GM12878 (cell line): Measurements from ENCODE around the gene CACNA1S.

Experiments
- CTCF ChIP-seq, 3 experiments: IDR thresholded peaks in 2 of 3; conservative IDR thresholded peaks in 1 of 3; 2 replicates each; pipeline ENCODE4 v1.5.1; 2011; ENCODE audit warnings: low read depth in 3 of 3, low read length in 3 of 3, mild to moderate bottlenecking in 3 of 3, control low read depth in 2 of 3, moderate library complexity in 2 of 3, inconsistent platforms in 1 of 3, mixed read lengths in 1 of 3; ENCODE audit not compliant: control insufficient read depth in 2 of 3, insufficient read depth in 1 of 3; ENCODE audit errors: extremely low read depth in 1 of 3
- EP300 ChIP-seq, 2 experiments: fragments of 150-350 bp in 1 of 2; IDR thresholded peaks; 2 replicates each; pipeline ENCODE4 v1.6.1; 2011 to 2012; ENCODE audit warnings: low read depth in 2 of 2, low read length in 2 of 2, borderline replicate concordance in 1 of 2, improper control_type of control experiment in 1 of 2, inconsistent platforms in 1 of 2; ENCODE audit not compliant: control insufficient read depth in 1 of 2
- HDAC6 ChIP-seq: fragments of 200-600 bp; sonication (generic); IDR thresholded peaks from one replicate; pipeline ENCODE4 v1.8.0; 2017; ENCODE audit warnings: antibody characterized with exemption; ENCODE audit not compliant: unreplicated experiment
- MYC ChIP-seq: IDR thresholded peaks from 2 replicates; pipeline ENCODE4 v1.6.1; 2011; ENCODE audit warnings: mild to moderate bottlenecking, low read length, moderate library complexity, inconsistent platforms; ENCODE audit not compliant: insufficient read depth, insufficient replicate concordance, insufficient read length, severe bottlenecking
- RB1 ChIP-seq: fragments of 450-650 bp; formaldehyde crosslinking; IDR thresholded peaks from 2 replicates; pipeline ENCODE4 v1.6.1; 2017; ENCODE audit warnings: mild to moderate bottlenecking, borderline replicate concordance
- REST ChIP-seq: IDR thresholded peaks from 2 replicates; pipeline ENCODE4 v1.6.1; 2012; ENCODE audit warnings: mild to moderate bottlenecking, low read depth, low read length
- ZNF274 ChIP-seq: IDR thresholded peaks from one replicate; pipeline ENCODE4 v1.8.0; 2011; ENCODE audit not compliant: insufficient read length, insufficient read depth

GRCh38 chr1:201112173-201112731 lies at the start of gene CACNA1S:
- TF ChIP-seq HDAC6, result no peak
- TF ChIP-seq ZNF274, result no peak
- no peak for TF ChIP-seq EP300 (IDR thresholded peaks at IDR 0.05; ENCODE audit: borderline replicate concordance in 1 of 2, control insufficient read depth in 1 of 2, low read depth in 2 of 2, low read length in 2 of 2)
- TF ChIP-seq MYC, result no peak
- no peak for TF ChIP-seq CTCF (IDR thresholded peaks at IDR 0.05 in 2 of 3, conservative IDR thresholded peaks at IDR 0.05 in 1 of 3; ENCODE audit: control insufficient read depth in 2 of 3, extremely low read depth in 1 of 3, insufficient read depth in 1 of 3, low read depth in 3 of 3, low read length in 3 of 3)
- TF ChIP-seq REST, result no peak
- TF ChIP-seq RB1, result no peak
